ENCODE measurements around the gene ACOT13. TPM values are rescaled to one million over a fixed set of nuclear protein-coding genes. Genes with fewer than 3 reads are reported as not detected.
"Not testable (repeated sequence)": the region's sequence is repeated elsewhere in the genome, so short reads cannot be mapped to it uniquely, and the experiment has no call there.

The ACOT13 gene
- total and polyA plus RNA-seq, 5 donors from 2014 or later: 2.9 to 26.7 (median 15.1) TPM

DNA sequence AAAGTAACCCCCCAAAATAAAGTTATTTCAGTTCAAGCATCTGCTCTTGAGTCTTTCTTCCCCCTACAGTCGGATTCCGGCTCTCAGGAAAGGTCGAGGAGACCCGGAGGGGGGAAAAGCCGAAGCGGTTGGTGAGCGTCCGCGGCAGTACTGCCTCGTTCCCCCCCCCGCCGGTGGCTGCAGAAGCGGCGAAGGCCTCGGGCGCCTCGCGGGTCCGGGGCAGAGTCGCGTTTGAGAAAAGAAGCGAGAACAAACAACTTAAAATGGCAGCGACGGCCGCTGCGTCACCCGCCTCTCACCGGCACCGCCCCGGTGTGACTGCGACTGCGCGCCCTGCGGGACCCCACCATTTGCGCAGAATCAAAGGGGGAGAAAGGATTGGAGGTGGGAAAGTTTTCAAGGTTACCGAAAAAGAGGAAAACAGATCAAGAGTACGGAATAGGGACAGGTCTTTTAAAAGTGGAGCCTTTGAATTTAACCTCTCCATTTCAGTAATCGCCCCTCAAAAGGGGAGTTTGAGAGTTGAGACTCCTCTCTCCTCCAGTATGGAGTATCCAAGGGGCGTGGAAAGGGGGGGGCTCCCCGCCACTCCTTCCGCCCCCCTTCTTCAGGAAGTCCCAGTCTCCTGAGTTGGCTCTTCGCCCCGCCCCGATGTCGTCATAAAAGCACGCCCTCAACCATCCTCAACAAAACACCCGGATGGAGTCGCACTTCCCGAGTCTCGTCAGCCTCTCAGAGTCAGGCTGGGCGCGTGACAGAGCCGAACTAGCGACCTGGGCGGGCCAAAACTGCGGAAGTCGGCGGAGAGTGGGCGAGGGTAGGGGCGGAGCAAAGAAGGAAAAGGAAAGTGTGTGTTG, 54.0 kb downstream of the ACOT13 start:
- Histone ChIP-seq H3K4me3 (ENCODE audit: low read depth, low read length) (peak overlapping the region; percentile 95), H3K27me3 (ENCODE audit: control insufficient read depth, insufficient read depth, low read length) (no peaks in the 10 kb centered on the region), H3K9me3 (ENCODE audit: control insufficient read depth in 2 of 2, low read length in 2 of 2) (no peaks in the 10 kb centered on the region), H3K27ac (ENCODE audit: insufficient read depth, low read length, poor library complexity, severe bottlenecking) (peak overlapping the region; percentile 100), H3K4me1 (ENCODE audit: control insufficient read depth, insufficient read depth, low read length, poor library complexity, severe bottlenecking) (peaks cover 43% of the 10 kb centered on the region), H3K36me3 (ENCODE audit: control insufficient read depth, insufficient read depth, low read length) (peaks cover 7% of the 10 kb centered on the region)
- ATAC-seq (ENCODE audit: low read depth in 2 of 2): peak; percentile 86 to 89
- Mint-ChIP-seq H3K36me3 (peaks cover 20% of the 10 kb centered on the region), H3K9me3 (peaks cover 0 to 1% (median 0%) of the 10 kb centered on the region in 7 donors), H3K27me3 (peaks cover 9% of the 10 kb centered on the region), H3K4me1 (peaks cover 19 to 44% (median 33%) of the 10 kb centered on the region in 4 donors), H3K27ac (peak overlapping the region; percentile 98 to 100 (median 100)), H3K4me3 (peak overlapping the region; percentile 91 to 100 (median 95))
- peak; percentile 100 for DNase-seq

DNA sequence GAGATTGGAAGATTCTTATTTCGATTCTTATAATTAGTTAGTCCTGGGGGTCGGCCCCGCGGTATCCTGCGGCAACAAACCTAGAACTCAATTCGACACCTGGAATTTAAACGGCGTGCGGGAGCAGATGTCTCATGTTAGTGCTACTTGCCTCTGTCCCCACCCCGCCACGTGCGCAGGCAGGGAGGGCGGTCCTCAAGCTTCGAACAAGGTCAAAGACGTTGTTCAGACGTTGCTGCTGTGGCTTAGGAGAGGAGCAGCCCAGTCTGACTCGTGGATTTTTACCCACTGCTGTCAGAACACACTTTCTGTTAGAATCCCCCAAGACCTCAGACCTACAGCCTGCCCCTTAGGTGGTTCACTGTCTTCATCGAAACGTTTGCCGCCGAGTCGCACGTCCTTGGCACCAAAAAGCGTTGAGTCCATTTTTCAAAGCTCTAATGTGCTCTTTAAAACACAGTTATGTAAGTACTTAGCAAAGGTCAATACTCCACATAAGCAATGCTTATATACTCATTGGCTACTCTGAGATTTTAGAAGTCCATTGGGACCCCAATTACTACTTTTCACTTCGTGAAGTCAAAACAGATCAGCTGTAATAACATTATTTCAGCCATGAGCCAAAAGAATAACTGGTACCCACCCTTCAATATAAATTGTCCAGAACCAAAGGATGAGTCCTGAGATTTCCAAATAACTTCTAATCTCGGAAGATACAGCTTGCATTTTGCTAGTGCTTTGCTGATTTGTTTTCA, 54.8 kb downstream of the ACOT13 start:
- peak overlapping the region; percentile 89 for H3K4me3 ChIP-seq (ENCODE audit: low read depth, low read length)
- H3K4me1 Mint-ChIP-seq: peaks cover 17 to 36% (median 28%) of the 10 kb centered on the region in 4 donors
- H3K27me3 Mint-ChIP-seq: peaks cover 17% of the 10 kb centered on the region
- peak overlapping the region; percentile 98 to 100 (median 100) for H3K27ac Mint-ChIP-seq
- peak overlapping the region; percentile 100 for H3K27ac ChIP-seq (ENCODE audit: insufficient read depth, low read length, poor library complexity, severe bottlenecking)
- H3K4me3 Mint-ChIP-seq: peak overlapping the region; percentile 91 to 100 (median 95)
- no peak for DNase-seq
- no peaks in the 10 kb centered on the region for H3K9me3 ChIP-seq (ENCODE audit: control insufficient read depth in 2 of 2, low read length in 2 of 2)
- peaks cover 35% of the 10 kb centered on the region for H3K4me1 ChIP-seq (ENCODE audit: control insufficient read depth, insufficient read depth, low read length, poor library complexity, severe bottlenecking)
- H3K36me3 Mint-ChIP-seq: peaks cover 14% of the 10 kb centered on the region
- H3K27me3 ChIP-seq (ENCODE audit: control insufficient read depth, insufficient read depth, low read length): no peaks in the 10 kb centered on the region
- H3K9me3 Mint-ChIP-seq: peaks cover 0 to 1% (median 0%) of the 10 kb centered on the region in 7 donors
- ATAC-seq (ENCODE audit: low read depth in 2 of 2): peak; percentile 52 to 63
- H3K36me3 ChIP-seq (ENCODE audit: control insufficient read depth, insufficient read depth, low read length): no peaks in the 10 kb centered on the region

- DNase-seq: no peak
- Mint-ChIP-seq H3K4me1 (peaks cover 6 to 20% (median 17%) of the 10 kb centered on the region in 4 donors), H3K36me3 (peaks cover 7% of the 10 kb centered on the region), H3K4me3 (peak overlapping the region in 1 of 4 donors; percentile 26), H3K27me3 (peaks cover 27% of the 10 kb centered on the region), H3K27ac (peak overlapping the region in 2 of 3 donors; percentile 65 to 79), H3K9me3 (peaks cover 0 to 2% (median 0%) of the 10 kb centered on the region in 7 donors)
- ATAC-seq (ENCODE audit: low read depth in 2 of 2): no peak
- H3K4me3 ChIP-seq (ENCODE audit: low read depth, low read length): no peak overlapping the region
- peaks cover 22% of the 10 kb centered on the region for H3K4me1 ChIP-seq (ENCODE audit: control insufficient read depth, insufficient read depth, low read length, poor library complexity, severe bottlenecking)
- H3K27ac ChIP-seq (ENCODE audit: insufficient read depth, low read length, poor library complexity, severe bottlenecking): no peak overlapping the region
- peaks cover 11% of the 10 kb centered on the region for H3K27me3 ChIP-seq (ENCODE audit: control insufficient read depth, insufficient read depth, low read length)
- H3K9me3 ChIP-seq (ENCODE audit: control insufficient read depth in 2 of 2, low read length in 2 of 2): no peaks in the 10 kb centered on the region
- H3K36me3 ChIP-seq (ENCODE audit: control insufficient read depth, insufficient read depth, low read length): no peaks in the 10 kb centered on the region
These were observed 56.4 kb downstream of the ACOT13 start for GRCh38 chr6:24723270-24723669.

- Histone ChIP-seq H3K9me3 (ENCODE audit: control insufficient read depth in 2 of 2, low read length in 2 of 2) (peaks cover 5 to 21% of the 10 kb centered on the region in 2 experiments), H3K27me3 (ENCODE audit: control insufficient read depth, insufficient read depth, low read length) (peaks cover 22% of the 10 kb centered on the region)
- not testable (repeated sequence) for H3K4me3 Mint-ChIP-seq; H3K36me3 Mint-ChIP-seq; H3K27ac Mint-ChIP-seq; H3K4me3 ChIP-seq (ENCODE audit: low read depth, low read length); H3K4me1 ChIP-seq (ENCODE audit: control insufficient read depth, insufficient read depth, low read length, poor library complexity, severe bottlenecking); H3K27ac ChIP-seq (ENCODE audit: insufficient read depth, low read length, poor library complexity, severe bottlenecking); ATAC-seq (ENCODE audit: low read depth in 2 of 2); H3K4me1 Mint-ChIP-seq; DNase-seq; H3K36me3 ChIP-seq (ENCODE audit: control insufficient read depth, insufficient read depth, low read length)
- Mint-ChIP-seq H3K9me3 (peaks cover 1 to 23% (median 12%) of the 10 kb centered on the region in 7 donors), H3K27me3 (peaks cover 52% of the 10 kb centered on the region)
These were observed 63.8 kb downstream of the ACOT13 start for GRCh38 chr6:24730653-24731052.

DNA sequence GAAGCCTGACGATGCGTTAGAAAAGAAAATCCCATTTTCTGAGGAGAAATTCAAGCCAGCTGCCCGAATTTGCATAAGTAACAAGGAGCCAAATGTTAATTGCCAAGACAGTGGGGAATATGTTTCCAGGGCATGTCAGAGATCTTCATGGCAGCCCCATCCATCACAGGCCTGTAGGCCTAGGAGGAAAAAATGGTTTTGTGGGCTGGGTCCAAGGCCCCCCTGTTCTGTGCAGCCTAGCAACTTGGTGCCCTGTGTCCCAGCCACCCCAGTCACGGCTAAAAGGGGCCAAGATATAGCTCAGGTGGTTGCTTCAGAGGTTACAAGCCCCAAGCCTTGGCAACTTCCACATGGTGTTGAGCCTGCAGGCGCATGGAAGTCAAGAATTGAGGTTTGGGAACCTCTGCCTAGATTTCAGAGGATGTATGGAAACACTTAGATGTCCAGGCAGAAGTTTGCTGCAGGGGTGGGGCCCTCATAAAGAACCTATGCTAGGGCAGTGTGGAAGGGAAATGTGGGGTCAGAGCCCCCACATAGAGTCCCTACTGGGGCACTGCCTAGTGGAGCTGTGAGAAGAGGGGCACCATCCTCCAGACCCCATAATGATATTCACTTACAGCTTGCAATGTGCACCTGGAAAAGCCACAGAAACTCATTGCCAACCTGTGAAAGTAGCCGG, 64.7 kb downstream of the ACOT13 start:
- H3K27ac Mint-ChIP-seq; H3K4me3 Mint-ChIP-seq; H3K27ac ChIP-seq (ENCODE audit: insufficient read depth, low read length, poor library complexity, severe bottlenecking); H3K36me3 ChIP-seq (ENCODE audit: control insufficient read depth, insufficient read depth, low read length); H3K4me1 Mint-ChIP-seq; H3K36me3 Mint-ChIP-seq; H3K4me3 ChIP-seq (ENCODE audit: low read depth, low read length); H3K4me1 ChIP-seq (ENCODE audit: control insufficient read depth, insufficient read depth, low read length, poor library complexity, severe bottlenecking); DNase-seq; ATAC-seq (ENCODE audit: low read depth in 2 of 2): not testable (repeated sequence)
- Mint-ChIP-seq H3K9me3 (peaks cover 1 to 23% (median 12%) of the 10 kb centered on the region in 7 donors), H3K27me3 (peaks cover 51% of the 10 kb centered on the region)
- peaks cover 25% of the 10 kb centered on the region for H3K27me3 ChIP-seq (ENCODE audit: control insufficient read depth, insufficient read depth, low read length)
- peaks cover 5 to 21% of the 10 kb centered on the region in 2 experiments for H3K9me3 ChIP-seq (ENCODE audit: control insufficient read depth in 2 of 2, low read length in 2 of 2)

- H3K4me1 Mint-ChIP-seq: peaks cover 0 to 3% (median 0%) of the 10 kb centered on the region in 4 donors
These were observed 67.3 kb downstream of the ACOT13 start for GRCh38 chr6:24734166-24734565.

DNA sequence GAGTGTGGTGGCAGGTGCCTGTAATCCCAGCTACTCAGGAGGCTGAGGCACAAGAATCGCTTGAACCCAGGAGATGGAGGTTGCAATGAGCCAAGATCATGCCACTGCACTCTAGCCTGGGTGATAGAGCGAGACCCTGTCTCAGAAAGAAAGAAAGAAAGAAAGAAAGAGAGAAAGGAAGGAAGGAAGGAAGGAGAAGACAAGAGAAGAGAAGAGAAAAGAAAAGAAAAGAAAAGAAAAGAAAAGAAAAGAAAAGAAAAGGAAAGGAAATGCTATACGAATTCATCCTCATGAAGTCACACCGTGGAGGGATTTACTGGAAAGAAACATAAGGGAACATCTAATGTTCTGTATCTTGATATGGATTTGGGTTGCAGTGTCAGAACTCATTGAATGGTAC, 67.8 kb downstream of the ACOT13 start:
- not testable (repeated sequence) for ATAC-seq (ENCODE audit: low read depth in 2 of 2); H3K27ac Mint-ChIP-seq; H3K36me3 ChIP-seq (ENCODE audit: control insufficient read depth, insufficient read depth, low read length); H3K4me1 Mint-ChIP-seq; H3K36me3 Mint-ChIP-seq; H3K27me3 ChIP-seq (ENCODE audit: control insufficient read depth, insufficient read depth, low read length); H3K4me3 ChIP-seq (ENCODE audit: low read depth, low read length); H3K4me3 Mint-ChIP-seq; DNase-seq; H3K27ac ChIP-seq (ENCODE audit: insufficient read depth, low read length, poor library complexity, severe bottlenecking); H3K4me1 ChIP-seq (ENCODE audit: control insufficient read depth, insufficient read depth, low read length, poor library complexity, severe bottlenecking)
- peaks cover 5 to 21% of the 10 kb centered on the region in 2 experiments for H3K9me3 ChIP-seq (ENCODE audit: control insufficient read depth in 2 of 2, low read length in 2 of 2)
- Mint-ChIP-seq H3K27me3 (peaks cover 38% of the 10 kb centered on the region), H3K9me3 (peaks cover 1 to 21% (median 11%) of the 10 kb centered on the region in 7 donors)

More at GRCh38 chr6:24734166-24734565, 67.3 kb downstream of the ACOT13 start:
- H3K36me3 ChIP-seq (ENCODE audit: control insufficient read depth, insufficient read depth, low read length): no peaks in the 10 kb centered on the region
- Mint-ChIP-seq H3K27ac (no peak overlapping the region), H3K4me3 (no peak overlapping the region), H3K9me3 (peaks cover 1 to 23% (median 11%) of the 10 kb centered on the region in 7 donors), H3K27me3 (peaks cover 41% of the 10 kb centered on the region), H3K36me3 (no peaks in the 10 kb centered on the region)
- ATAC-seq (ENCODE audit: low read depth in 2 of 2) (no peak), DNase-seq (no peak)
- peaks cover 5 to 21% of the 10 kb centered on the region in 2 experiments for H3K9me3 ChIP-seq (ENCODE audit: control insufficient read depth in 2 of 2, low read length in 2 of 2)
- H3K4me1 ChIP-seq (ENCODE audit: control insufficient read depth, insufficient read depth, low read length, poor library complexity, severe bottlenecking): no peaks in the 10 kb centered on the region
- H3K4me3 ChIP-seq (ENCODE audit: low read depth, low read length): no peak overlapping the region
- peaks cover 8% of the 10 kb centered on the region for H3K27me3 ChIP-seq (ENCODE audit: control insufficient read depth, insufficient read depth, low read length)
- H3K27ac ChIP-seq (ENCODE audit: insufficient read depth, low read length, poor library complexity, severe bottlenecking): no peak overlapping the region
